HG03571 (cell line): ENCODE measurements around the gene VWC2.

Source experiments
- ATAC-seq: cut with Tn5 transposase; IDR thresholded peaks from one replicate; pipeline ENCODE4 v1.9.1; 2021; ENCODE audit not compliant: unreplicated experiment

The VWC2 gene

DNA sequence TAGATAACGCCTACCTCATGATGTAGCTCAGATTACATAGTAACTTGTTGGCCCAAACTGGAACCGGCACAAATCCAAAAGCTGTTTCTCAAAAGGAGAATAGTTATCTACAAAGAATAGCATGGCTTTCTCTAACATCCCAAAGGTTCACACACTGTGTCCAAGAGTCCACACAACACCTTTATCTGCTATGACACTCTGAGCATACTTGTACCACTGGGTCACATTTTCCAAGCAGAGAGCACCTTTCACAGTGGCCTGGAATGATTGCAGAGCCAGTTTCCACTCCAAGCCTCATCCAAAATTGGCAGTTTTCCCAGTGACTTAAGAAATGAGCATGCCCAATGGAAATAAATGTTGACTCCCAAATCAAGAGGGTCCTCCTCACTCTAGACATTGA is 155.3 kb downstream of the VWC2 start:
- no peak for ATAC-seq

- ATAC-seq: no peak
These were observed 158.2 kb downstream of the VWC2 start for GRCh38 chr7:49931627-49932026.

DNA sequence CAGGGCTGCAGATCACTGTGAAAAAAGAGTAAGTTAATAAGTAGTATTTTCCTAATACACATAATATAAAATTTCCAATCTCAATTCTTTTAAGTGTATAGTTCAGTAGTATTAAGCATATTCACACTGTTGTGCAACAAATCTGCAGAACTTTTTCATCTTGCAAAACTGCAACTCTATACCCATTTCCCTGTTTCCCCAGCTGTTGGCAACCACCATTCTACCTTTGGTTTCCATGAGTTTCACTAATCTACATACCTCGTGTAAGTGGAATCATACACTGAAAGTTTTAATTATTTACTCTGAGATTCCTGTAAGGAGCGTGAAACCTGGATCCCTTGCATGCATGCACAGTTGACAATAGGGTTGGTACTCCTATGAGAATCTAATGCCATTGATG is 164.2 kb downstream of the VWC2 start:
- ATAC-seq: no peak
